HUES64 (cell line): ENCODE results near the gene HOXA9. TPM values are rescaled to one million over a fixed set of nuclear protein-coding genes. Genes with fewer than 3 reads are reported as not detected.

Experiments used
- H3K27ac ChIP-seq: 2 replicates; pipeline ENCODE4 v1.7.0; 2013; ENCODE audit warnings: low read depth, low read length, inconsistent platforms
- H3K27me3 ChIP-seq: 2 replicates; pipeline ENCODE4 v1.6.1; 2013; ENCODE audit warnings: mild to moderate bottlenecking, low read length; ENCODE audit not compliant: insufficient read depth
- H3K36me3 ChIP-seq: 2 replicates; pipeline ENCODE4 v1.6.1; 2013; ENCODE audit warnings: mild to moderate bottlenecking, low read length; ENCODE audit not compliant: insufficient read depth
- H3K4me1 ChIP-seq: 2 replicates; pipeline ENCODE4 v1.6.1; 2013; ENCODE audit warnings: mild to moderate bottlenecking, low read length, moderate library complexity; ENCODE audit not compliant: insufficient read depth
- H3K4me3 ChIP-seq: 2 replicates; pipeline ENCODE4 v1.5.1; 2013; ENCODE audit warnings: mild to moderate bottlenecking, low read length, moderate library complexity
- H3K9ac ChIP-seq: 2 replicates; pipeline ENCODE4 v1.6.1; 2013; ENCODE audit warnings: mild to moderate bottlenecking, low read depth, low read length
- H3K9me3 ChIP-seq: 2 replicates; pipeline ENCODE4 v1.6.1; 2013; ENCODE audit warnings: low read depth, low read length; ENCODE audit not compliant: insufficient read depth
- whole genome bisulfite sequencing: fragments of 150-250, 120-280 bp; methylation state at CpG from one replicate; pipeline ENCODE4 v1.1.7; 2013; ENCODE audit warnings: missing lambda C conversion rate; 5-methylcytosine and 5-hydroxymethylcytosine counted together
- polyA plus RNA-seq, 2 experiments: library from polyadenylated mRNA; stranded (reverse); fragments of 50-300 nt; gene quantifications; one replicate each; pipeline ENCODE4 v1.2.3, GENCODE V29; 2013

The HOXA9 gene
- 2.2 TPM for polyA plus RNA-seq (2013, experiment 1 of 2)
- polyA plus RNA-seq (2013, experiment 2 of 2), result 2.6 TPM

DNA sequence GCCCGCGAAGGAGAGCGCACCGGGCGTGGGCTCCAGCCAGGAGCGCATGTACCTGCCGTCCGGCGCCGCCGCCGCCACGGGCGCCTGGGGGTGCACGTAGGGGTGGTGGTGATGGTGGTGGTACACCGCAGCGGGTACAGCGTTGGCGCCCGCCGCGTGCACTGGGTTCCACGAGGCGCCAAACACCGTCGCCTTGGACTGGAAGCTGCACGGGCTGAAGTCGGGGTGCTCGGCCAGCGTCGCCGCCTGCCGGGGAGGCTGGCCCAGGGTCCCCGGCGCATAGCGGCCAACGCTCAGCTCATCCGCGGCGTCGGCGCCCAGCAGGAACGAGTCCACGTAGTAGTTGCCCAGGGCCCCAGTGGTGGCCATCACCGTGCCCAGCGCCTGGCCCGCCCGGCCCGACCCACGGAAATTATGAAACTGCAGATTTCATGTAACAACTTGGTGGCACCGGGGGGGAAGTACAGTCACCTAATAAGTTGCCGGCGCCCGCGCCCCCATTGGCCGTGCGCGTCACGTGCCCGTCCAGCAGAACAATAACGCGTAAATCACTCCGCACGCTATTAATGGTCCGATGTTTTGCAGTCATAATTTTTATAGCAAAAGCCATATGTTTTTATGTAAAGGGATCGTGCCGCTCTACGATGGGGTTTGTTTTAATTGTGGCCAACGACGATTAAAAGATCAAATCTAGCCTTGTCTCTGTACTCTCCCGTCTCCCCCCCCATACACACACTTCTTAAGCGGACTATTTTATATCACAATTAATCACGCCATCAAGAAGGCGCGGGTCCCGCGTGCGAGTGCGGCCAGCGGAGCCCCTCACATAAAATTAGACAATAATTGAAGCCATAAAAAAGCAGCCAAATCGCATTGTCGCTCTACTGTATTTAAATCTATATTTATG is at the start of gene HOXA9:
Gene HOXA9, minus strand, starts transcription at position 449 of the 907 bp plus-strand sequence. Its CDS starts 80 bp downstream, at position 369.
- Histone ChIP-seq H3K9me3 (0 out of 2 replicates have a peak, but pooled peaks cover 4% of the 10 kb centered on the region), H3K36me3 (no peaks in the 10 kb centered on the region), H3K4me3 (no peak within 1 kb of the TSS), H3K4me1 (no peaks in the 10 kb centered on the region), H3K27ac (no peak within 1 kb of the TSS), H3K27me3 (peaks cover 100% of the 10 kb centered on the region), H3K9ac (no peak within 1 kb of the TSS)
- WGBS, result 10% methylated on average over 80 of the region's 82 CpGs

DNA sequence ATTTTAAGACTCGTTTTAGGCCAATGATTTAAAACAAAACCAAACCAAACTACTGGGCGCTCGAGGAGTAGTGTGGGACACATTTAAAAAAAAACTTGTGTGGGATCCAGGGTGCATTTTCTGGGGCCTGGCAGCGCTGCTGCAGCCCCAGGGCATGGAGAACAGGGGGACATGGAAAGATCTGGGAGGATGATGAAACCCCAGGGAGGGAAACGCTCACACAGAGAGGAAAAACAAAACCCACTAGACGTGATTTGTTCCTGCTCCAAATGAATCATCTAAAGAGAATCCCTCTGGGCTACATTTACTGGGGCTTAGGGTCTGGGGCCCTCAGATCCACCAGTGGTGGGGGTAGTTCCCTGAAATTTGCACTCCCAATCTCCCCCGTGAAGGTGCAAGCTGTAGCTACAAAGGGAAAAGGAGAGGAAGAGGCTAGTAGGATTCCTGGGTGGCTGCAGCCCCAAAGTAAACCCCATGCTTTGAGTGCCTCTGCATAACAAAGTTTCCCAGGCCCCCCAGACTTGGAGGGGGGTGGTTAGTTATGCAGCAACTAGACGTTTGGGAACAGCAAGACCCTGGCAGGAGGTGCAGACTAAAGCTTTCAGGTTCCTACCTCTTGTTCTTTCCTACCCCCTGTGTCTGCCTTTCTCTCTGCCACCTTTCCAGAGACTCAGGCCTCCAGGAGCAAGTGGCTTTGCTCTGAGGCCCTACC is 49.1 kb upstream of the HOXA9 start:
- H3K4me3 ChIP-seq, result no peak overlapping the region
- peaks cover 11% of the 10 kb centered on the region for H3K4me1 ChIP-seq
- no peaks in the 10 kb centered on the region for H3K9me3 ChIP-seq
- 20% methylated on average over 8 of the region's 8 CpGs for WGBS
- peaks cover 97% of the 10 kb centered on the region for H3K27me3 ChIP-seq
- no peak overlapping the region for H3K9ac ChIP-seq
- H3K27ac ChIP-seq, result no peak overlapping the region
- no peaks in the 10 kb centered on the region for H3K36me3 ChIP-seq

DNA sequence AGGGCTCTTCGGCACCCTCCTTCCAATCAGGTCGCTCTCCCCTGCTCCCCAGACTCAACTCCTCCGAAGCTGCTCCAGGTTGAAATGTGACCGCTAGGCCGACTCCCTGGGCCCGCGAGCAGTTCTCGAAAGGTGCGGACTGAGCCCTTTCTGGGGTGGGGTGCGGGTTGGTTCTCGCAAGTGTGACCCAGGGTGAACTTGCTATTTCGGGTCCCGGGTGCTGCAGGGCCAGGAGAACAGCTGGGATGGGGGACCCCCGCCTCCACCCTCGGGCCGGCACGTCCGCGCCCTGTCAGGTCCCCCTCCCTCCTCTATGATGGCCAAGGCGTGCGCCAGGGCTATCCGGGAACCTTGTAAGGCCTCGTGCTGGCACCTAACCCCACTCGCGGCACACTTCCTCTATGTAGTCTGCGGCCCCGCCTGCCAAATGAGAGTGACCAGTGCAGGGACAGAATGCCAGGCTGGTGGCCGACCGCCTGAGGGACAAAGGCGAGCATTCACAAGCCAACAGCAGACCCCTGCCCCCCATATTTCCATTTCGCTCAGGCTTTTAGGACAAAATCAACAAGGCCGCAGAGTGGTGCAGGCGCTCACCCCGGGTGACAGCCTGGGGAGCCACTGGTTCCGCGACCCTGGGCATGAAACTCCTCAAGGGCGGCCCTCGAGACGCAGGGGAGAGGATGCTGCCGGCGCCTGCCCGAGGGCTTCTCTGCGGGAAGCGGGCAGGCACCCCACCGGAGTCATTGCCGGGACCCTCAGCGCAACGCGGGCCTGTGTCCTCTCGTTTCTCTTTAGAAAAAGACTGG is 48.3 kb upstream of the HOXA9 start:
- H3K9ac ChIP-seq, result no peak overlapping the region
- no peaks in the 10 kb centered on the region for H3K36me3 ChIP-seq
- H3K4me3 ChIP-seq, result peak overlapping the region; percentile 16; the same call in 1 of the 2 replicates
- 6% methylated on average over 50 of the region's 50 CpGs for WGBS
- H3K27ac ChIP-seq, result no peak overlapping the region
- peaks cover 98% of the 10 kb centered on the region for H3K27me3 ChIP-seq
- H3K4me1 ChIP-seq, result peaks cover 11% of the 10 kb centered on the region
- no peaks in the 10 kb centered on the region for H3K9me3 ChIP-seq

DNA sequence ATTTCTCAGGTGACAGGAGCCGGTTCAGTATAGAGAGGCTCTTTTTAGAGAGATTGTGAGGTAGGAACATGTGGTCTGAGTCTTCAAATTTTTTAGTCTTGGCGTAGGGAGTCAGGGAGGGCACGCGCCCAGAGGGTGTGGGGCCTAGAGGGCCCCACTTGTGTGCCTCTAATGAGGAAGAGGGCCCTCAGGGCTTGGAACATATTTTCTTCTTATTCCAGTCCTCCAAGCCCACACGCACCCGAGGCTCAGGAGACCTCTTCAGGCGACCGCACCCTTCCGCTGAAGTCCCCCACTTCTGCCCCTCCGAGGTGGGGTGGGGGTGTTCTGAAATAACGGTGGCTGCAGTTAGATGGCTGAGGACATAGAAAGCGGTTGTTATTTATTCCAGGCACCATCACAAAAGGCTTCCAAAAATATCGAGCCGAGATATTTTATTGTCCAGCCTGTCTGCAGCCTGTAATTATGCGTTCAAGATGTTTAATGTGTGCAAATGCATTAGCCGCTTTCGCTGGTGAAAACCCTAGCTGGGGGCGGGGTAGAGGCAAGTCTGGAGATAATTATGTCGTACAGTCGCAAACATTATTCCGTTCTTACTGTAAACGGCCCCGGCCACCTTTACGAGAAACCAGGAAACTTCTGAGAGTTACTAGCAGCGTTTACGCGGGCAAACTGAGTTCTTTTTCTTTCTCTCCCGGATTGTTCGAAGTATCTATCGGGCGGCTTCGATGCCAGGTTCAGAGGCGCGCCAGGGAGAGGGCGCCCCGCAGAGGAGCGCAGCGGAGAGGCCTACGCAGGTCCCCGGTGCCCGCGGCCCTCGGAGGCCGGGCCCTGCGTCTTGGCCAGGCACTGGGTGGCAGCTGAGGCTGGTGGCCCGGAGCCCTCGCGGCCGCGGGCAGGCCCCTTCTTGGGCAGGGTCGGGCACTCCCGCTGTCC is 47.4 kb upstream of the HOXA9 start:
- WGBS, result 8% methylated on average over 52 of the region's 52 CpGs
- no peaks in the 10 kb centered on the region for H3K9me3 ChIP-seq
- H3K4me1 ChIP-seq, result peaks cover 11% of the 10 kb centered on the region
- peaks cover 99% of the 10 kb centered on the region for H3K27me3 ChIP-seq
- H3K4me3 ChIP-seq, result peak overlapping the region; percentile 16; the same call in 1 of the 2 replicates
- no peaks in the 10 kb centered on the region for H3K36me3 ChIP-seq
- no peak overlapping the region for H3K27ac ChIP-seq
- no peak overlapping the region for H3K9ac ChIP-seq

DNA sequence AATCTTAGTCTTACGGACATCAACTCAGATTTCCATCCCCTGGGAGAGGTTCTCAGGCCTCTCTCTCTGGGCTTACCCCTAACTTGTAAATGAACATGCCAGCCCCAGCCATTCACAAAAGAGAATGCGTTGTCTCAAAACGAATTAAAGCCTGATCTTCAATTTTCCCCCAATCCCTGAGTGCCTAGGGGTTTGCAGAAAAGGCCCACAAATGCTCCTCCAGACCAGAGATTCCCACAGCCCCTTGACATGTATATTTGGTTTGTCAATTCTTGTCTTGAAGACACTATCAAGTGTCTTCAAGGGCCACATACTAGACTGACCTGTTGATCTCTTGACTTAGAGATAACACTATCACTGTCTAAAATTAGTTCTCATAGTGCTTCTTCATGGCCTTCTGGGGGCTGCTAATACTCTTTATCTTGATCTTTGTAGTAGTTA is 46.4 kb upstream of the HOXA9 start:
- H3K36me3 ChIP-seq, result no peaks in the 10 kb centered on the region
- H3K27ac ChIP-seq, result no peak overlapping the region
- no peak overlapping the region for H3K9ac ChIP-seq
- 29% methylated on average over 3 of the region's 3 CpGs for WGBS
- H3K9me3 ChIP-seq, result no peaks in the 10 kb centered on the region
- H3K4me3 ChIP-seq, result no peak overlapping the region
- peaks cover 11% of the 10 kb centered on the region for H3K4me1 ChIP-seq
- peaks cover 100% of the 10 kb centered on the region for H3K27me3 ChIP-seq

DNA sequence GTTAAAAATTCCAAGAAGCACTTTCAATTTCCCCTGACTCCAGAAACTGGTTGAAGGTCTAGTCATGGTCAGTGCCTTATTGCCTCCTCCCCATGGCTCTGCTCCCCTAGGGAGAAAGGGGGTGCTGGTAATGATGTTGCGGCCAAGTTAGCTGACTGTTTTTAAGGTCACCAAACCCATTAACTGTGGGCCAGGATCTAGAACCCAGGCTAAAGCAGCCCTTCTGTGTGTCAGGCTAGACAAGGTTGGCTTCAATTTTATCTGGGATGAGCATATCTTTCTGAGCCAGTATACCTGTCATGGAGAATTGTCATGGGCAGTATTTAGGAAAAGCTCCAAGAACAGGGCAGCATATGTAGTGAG is 45.7 kb upstream of the HOXA9 start:
- WGBS, result 93% methylated on average over 1 of the region's 1 CpG

DNA sequence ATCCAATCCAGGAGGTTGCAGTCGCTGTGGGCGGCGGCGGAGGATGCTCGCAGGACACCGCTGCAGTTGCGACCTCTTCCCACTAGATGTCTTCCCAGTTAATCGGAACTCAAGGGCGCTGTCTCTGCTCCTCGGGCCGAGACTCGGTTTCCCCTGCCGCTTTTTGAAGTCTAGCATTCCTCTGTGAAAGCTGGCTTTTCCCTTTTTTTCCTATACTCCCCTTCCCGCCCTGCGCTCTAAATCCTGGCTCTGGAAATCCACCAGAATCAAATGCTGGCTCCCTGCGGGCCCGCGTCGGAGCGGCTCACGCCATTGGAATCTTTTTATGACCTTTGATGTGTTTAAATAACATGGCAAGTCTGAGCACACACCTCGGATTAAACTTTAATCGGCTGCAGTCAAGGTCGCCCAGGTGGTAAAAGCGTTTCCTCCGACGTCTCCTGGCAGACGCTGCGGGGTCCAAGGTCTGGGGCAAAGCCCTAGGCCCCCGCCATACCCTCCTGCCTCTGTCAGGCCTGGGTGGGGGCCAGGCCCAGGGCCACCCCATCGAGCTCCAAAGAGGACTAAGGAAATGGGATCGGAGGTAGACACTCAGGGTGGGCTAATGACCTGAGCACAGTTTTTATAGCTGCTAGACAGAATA is 45.2 kb upstream of the HOXA9 start:
- Histone ChIP-seq H3K9me3 (no peaks in the 10 kb centered on the region), H3K4me1 (peaks cover 11% of the 10 kb centered on the region), H3K4me3 (no peak overlapping the region), H3K36me3 (no peaks in the 10 kb centered on the region), H3K9ac (no peak overlapping the region), H3K27ac (no peak overlapping the region), H3K27me3 (peaks cover 100% of the 10 kb centered on the region)
- 14% methylated on average over 32 of the region's 32 CpGs for WGBS

More for the DNA sequence above, 45.7 kb upstream of the HOXA9 start:
- Histone ChIP-seq H3K27me3 (peaks cover 100% of the 10 kb centered on the region), H3K36me3 (no peaks in the 10 kb centered on the region), H3K27ac (no peak overlapping the region), H3K4me1 (peaks cover 11% of the 10 kb centered on the region), H3K9ac (no peak overlapping the region), H3K9me3 (no peaks in the 10 kb centered on the region), H3K4me3 (no peak overlapping the region)

DNA sequence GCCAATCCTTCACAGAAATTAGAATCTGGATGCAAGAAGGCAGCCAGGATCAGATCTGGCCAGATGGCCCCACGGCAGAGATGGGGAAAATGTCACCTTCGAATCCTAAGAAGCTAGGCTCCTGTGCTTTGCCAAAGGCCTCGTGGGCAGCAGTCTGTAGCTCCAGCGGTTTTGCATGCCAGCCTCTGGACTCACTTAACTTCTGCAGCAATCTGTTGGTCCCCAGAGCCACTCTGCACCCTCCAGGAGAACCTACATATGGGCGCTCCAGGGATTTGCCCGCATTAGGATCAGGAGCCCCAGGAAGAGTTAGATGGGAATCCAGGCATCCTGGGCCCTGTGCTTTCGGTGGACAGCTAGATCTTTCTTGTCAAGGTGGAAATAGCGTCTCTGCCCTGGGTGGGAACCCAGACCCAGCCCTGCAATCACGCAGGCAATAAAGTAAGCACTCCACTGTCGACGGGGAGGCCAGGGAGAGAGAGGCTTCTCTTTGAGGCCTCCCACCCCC is 44.6 kb upstream of the HOXA9 start:
- H3K4me3 ChIP-seq, result no peak overlapping the region
- 44% methylated on average over 11 of the region's 11 CpGs for WGBS

DNA sequence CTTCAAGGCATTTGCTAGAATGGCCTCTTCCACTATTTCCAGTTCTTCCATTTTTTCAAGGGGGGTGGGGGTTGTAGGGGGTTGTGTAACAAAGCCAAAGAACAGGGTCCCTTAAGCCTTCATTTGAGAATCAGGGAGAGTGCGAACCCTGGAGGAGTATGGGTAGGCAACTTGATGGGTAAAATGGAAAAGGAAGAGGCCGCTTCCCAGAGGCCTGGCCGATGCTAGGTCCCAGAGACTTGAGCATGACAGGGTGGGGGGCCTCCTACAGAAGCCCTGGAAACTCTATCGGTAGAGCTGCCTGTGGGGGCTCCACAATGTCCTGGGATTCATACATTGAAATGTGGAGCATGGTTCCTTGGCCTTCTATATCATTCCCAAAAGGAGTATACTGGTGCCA is 43.7 kb upstream of the HOXA9 start:
- no peaks in the 10 kb centered on the region for H3K9me3 ChIP-seq
- H3K4me3 ChIP-seq, result no peak overlapping the region
- H3K4me1 ChIP-seq, result no peaks in the 10 kb centered on the region; the same call in none of the 2 replicates
- peaks cover 100% of the 10 kb centered on the region for H3K27me3 ChIP-seq
- H3K36me3 ChIP-seq, result no peaks in the 10 kb centered on the region
- no peak overlapping the region for H3K27ac ChIP-seq
- no peak overlapping the region for H3K9ac ChIP-seq
- WGBS, result 67% methylated on average over 4 of the region's 4 CpGs

More for the DNA sequence above, 44.6 kb upstream of the HOXA9 start:
- H3K4me1 ChIP-seq, result peaks cover 8% of the 10 kb centered on the region
- H3K9me3 ChIP-seq, result no peaks in the 10 kb centered on the region
- peaks cover 100% of the 10 kb centered on the region for H3K27me3 ChIP-seq
- H3K36me3 ChIP-seq, result no peaks in the 10 kb centered on the region
- no peak overlapping the region for H3K27ac ChIP-seq
- H3K9ac ChIP-seq, result no peak overlapping the region
